Measurements from ENCODE around the gene SELP.
A peak's percentile ranks its signal among the peaks of the same experiment; 100 is the strongest.

Gene SELP

DNA sequence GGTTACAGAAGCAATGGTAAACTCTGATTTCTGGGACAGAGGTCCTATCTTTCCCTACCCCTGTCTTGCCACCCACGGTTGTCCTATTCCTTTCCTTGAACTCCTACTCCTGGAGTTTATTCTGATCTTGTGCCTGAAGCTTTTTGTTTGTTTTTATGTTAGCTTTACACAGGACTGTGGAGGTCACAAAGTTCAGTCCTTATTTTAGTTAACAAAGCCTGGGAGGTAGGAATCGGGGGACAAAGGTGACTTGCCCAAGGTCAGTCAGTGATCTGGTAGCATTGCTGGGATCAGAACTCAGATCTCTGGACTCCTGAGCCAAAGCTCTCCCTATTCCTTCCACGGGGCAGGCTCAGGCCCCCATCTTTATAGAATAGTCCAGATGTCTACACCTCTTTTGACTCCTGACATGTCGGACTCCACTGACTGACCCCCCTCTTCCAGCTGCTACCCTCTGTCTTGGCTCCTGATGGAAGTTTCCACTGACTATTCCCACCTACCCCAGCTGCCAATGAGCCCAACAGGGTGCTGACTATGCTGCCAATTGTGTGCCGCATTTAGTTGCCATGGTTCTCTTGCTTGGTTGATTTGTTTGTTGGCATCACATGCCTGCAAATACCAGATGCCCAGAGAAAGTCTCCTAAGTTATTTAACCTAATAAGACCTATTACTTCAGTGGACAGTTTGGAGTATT, 53.5 kb downstream of the SELP start:
- no peak for DNase-seq (ENCODE audit: low read depth)

DNA sequence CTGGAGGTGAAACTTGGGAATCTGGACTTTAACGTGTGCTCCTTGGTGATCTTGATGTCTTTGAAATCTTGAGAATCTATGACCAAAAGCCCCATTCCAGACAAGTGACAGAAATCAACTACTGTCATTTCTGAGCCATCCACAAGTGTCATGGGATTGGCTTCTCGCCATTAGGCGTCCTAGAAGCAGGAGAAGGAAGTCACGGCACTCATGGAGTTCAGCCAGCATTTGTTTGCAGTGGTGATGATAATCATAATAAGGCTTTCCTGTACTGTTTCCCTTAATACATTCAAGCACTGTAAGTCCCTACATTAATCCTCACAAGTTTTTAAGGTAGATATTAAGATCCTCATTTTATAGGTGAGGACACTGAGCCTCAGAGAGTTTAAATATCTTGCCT, 55.6 kb downstream of the SELP start:
- DNase-seq (ENCODE audit: low read depth): no peak

DNA sequence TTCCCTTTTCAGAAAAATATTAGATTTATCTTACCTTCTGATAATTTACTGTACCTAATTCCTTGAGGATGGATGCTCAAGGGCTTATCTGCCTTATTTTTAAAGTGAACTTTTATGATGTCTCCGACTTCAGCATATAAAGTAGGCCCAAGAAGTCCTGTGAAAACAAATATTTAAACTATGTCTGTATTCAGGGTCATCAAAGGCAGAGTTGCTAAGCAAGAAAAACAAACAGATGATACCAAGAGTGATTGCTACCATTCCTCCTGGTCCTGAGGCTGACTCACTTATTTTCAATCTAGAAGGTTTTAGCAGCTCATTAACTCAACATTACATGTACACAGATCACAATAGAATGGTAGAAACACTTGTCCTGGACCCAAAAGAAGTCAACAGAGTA, 57.7 kb downstream of the SELP start:
- DNase-seq (ENCODE audit: low read depth): no peak

DNA sequence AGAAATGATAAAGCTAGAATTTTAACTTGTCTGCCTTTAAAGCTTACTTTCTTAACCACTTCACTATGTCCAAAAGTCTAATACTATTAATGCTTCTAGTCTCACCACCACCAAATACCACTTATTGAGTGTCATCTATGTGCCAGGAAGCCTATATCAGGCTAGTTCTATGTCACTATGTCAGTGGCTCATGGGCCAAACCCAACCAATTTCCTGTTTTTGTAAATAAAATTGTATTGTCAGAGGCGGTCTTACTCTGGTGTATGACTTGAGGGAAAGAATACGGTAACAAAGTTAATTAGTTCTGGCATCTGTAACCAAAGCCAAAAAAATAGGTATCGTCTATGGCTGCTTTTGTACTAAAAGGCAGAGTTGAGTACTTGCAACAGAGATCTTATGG, 58.5 kb downstream of the SELP start:
- no peak for DNase-seq (ENCODE audit: low read depth)

DNA sequence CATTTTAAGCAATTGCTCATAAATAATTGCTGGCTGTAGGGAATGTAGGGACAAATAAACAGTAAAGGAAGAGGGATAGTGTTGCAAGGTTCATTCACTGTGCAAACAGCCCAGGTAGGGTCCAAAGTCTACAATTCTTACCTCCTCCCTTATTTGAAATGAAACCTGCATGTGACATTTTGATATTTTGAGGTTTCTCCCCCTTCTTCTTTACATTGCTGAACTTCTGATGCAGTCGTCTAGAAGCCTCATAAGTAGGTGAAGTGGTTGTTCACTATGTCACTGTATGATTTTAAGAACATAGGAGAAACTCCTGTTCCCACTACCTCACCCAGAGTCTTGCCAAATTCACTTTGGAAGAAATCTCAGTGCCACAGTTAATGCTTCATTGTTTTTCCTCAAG, 59.8 kb downstream of the SELP start:
- DNase-seq (ENCODE audit: low read depth): no peak

DNA sequence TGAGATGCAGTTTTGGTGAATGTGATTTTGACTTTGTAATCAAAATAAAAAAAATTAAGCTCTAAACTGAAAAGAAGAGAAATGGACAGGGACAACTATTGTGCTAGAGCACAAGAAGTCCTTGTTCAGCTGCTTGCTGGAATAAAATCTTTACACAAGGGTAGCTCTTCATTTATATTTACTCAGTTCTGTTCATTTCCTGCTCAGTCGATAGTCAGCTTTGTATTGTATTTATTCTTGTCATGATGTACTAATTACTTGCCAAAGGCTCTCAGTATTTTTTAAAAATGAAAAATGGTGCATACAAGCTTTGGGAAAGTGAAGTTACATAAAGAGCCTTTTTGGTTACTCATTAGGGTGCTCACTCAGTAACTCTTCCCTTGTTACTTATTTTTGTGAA, 61.4 kb downstream of the SELP start:
- DNase-seq (ENCODE audit: low read depth): no peak

DNA sequence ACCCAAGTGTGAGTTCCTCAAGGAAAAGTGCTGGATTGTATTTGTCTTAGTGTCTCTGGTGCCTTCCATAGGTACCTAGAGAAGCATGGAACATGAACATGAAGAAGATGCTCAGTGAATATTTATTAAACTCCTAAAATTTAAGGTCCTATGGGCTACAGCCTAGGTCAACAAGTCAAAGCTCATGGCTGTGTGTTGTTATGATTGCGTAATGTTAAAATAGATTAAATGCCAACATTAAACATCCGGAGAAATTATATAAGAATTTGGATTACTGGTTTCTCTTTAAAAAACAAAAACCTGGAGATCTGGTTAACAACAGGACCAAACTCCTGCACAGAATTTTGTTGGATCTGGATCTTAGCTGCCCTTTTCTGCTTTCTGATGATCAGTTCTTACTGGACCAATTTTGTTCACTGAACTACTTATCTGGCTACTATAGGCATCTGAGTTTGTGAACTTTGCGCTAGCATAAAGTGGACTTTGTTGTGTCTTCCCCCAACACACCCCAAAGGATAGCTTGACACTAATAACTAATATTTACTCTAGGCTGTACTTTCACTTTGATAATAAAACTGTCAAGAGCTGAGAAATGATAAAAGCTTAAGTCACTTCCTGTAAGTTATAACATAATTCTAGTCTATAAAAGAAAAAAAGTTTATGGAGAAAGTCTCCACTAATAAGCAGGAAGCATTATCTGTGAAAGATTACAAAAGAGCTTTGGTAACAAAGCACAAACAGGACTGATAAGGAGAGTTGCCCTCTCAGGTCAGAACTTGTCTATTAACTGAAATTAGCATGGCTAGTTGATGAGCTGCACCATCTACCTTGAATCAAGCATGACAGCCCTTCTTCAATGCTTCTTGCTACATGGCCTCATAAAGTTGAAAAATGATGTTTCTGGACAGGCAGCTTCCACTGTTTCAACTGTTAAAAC, 64.3 kb downstream of the SELP start:
- no peak for DNase-seq (ENCODE audit: low read depth)

DNA sequence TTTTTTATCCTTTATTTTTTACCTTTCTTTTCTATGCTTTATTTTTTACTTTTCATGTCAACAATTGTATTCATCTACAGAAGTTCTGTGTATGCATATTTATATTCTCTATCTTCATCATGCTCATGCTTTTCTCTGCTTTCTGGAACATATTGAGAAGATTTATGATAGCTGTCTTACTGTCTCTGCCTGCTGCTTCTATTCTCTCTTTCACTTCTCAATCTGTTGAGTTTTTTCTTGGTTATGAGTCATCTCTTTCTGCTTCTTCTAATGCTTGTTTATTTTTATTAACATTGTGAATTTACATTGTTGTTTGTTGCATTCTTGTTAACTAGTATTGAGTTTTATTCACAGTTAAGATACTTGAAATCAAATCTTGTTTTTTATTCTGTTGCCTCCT, 66.3 kb downstream of the SELP start:
- no peak for DNase-seq (ENCODE audit: low read depth)

DNA sequence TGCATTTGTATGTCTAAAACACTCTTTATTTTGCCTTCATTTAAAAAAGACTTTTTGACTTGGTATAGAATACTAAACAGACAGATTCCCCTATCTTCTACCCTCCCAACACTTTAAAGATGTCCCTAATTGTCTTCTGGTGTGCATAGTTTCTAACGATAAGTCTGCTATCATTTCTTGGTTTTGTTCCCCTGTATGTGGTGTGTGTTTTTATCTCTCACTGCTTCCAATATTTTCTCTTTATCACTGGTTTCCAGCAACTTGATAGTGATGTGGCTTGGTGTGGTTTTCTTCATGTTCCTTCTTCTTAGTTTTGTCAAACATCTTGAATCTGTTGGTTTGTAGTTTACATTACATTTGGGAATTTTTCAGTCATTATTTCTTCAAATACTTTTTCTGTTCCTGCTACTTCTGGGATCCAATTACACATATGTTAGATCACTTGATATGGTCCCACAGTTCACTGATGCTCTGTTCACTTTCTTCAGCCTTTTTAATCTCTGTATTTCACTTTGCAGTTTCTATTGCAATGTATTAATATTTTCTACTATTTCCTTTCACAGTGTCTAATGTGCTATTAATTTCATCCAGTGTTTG, 66.8 kb downstream of the SELP start:
- DNase-seq (ENCODE audit: low read depth): no peak

DNA sequence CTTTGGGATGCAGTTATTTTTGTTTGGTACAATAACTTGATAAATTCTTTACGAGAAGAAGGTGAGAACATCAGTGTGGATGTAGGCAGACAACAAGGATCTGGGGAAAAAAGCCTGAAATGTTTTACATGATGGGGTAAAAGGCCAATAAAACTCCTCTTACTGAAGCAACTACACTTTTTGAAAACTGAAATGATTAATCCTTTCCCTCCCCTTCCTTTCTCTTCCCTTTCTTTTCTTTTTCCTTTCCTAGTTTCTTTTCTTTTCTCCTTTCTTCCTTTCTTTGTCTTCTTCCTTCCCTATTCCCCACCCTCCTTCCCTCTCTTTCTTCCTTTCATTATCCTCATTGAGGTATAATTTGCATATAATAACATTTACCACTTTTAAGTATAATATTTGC, 68.2 kb downstream of the SELP start:
- DNase-seq (ENCODE audit: low read depth): no peak

DNA sequence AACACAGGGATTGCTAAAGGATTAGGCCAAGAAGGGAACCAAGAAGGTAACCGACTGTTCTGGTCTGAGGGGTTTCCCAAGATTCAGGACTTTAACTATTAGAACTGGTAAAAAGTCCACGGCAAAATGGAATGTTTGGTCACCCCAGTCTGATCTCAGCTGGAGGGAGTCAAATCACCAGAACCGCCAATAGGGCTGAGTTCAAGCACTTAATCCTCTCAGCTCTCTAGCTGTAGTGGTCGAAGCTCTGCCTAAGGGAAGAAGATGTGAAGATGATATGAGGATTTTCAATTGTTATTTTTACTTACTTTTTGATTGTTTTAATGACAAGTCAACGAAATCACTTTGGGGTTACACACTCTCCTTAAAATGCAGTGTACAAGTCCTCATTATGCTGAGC, 72.8 kb downstream of the SELP start:
- no peak for DNase-seq (ENCODE audit: low read depth)

DNA sequence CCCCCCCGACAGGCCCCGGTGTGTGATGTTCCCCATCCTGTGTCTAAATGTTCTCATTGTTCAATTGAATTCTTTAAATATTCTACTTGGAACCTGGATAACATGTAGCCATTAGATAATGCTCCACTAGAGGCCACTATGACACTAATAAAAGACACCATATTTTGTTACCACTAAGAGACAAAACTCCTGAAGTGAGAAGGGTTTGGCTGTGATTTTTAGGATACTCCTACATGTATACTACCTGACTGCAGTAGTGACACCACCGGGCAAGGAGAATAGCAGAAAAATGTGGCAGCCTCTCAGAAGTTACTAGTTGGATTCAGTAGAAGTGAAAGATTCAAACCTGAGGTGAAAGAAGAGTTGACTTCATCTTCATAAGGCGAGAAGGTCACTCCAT, 79.6 kb downstream of the SELP start:
- DNase-seq (ENCODE audit: low read depth): peak; percentile 18

DNA sequence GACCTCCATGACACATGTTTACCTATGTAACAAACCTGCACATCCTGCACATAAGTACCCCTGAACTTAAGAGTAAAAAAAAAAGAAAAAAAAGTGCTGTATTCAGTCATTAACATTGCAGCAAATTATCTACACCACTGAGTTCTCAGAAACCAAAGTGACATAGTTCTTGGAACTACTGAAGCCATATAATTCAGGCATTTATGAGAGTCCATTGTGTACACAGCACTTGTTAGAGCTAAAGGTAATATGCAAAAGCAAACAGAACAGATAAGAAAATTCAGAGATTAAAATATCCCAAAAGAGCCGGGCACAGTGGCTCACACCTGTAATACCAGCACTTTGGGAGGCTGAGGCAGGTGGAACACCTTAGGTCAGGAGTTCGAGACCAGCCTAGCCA, 81.6 kb downstream of the SELP start:
- DNase-seq (ENCODE audit: low read depth): no peak

DNA sequence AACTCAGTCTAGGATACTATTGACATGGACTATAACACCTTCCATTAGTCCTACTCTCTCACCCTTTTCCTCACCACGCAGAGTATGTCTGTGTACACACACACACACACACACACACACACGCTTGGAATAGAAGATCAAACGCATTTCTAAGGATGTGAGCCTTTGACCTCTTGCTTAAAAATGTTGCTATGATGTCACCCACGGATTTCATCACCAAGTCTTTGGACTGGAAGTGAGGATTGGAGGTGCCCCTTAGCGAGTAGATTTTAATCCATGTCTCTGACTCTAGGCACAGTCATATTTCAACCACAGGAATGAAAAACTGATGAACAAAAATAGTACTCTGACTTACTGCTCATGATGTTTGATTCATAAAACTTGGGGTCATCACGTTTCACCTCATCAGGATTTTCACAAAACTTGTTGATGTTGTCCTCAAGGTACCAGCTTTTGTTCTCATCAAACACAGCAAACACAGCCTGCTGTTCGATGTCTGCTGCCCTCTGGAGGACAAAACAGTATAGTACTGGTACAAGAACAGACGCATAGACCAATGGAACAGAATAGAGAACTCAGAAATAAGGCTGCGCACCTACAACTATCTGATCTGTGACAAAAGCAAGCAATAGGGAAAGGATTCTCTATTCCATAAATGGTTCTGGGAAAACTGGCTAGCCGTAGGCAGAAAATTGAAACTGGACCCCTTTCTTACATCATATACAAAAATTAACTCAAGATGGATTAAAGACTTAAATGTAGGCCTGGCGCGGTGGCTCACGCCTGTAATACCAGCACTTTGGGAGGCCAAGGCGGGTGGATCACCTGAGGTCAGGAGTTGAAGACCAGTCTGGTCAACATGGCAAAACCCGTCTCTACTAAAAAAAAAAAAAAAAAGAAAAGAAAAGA, 83.6 kb downstream of the SELP start:
- DNase-seq (ENCODE audit: low read depth): peak; percentile 68

DNA sequence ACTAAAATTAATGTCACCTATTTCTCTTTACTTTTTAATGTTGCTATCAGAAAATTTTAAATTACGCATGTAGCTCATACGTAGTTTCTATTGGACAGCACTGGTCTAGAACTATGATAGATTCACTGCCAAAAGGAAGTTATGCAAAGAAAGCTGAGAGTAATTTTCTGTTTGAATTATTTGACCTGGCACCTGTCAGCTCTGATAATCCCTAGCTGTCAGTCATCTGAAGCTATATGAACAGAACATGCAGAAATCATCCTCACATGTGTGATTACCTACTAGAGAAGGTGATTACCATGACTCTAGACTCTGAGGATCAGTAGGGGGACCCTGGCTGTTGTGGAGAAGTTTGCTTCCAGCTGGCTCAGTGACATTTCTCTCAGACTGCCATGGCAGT, 84.5 kb downstream of the SELP start:
- no peak for DNase-seq (ENCODE audit: low read depth)

DNA sequence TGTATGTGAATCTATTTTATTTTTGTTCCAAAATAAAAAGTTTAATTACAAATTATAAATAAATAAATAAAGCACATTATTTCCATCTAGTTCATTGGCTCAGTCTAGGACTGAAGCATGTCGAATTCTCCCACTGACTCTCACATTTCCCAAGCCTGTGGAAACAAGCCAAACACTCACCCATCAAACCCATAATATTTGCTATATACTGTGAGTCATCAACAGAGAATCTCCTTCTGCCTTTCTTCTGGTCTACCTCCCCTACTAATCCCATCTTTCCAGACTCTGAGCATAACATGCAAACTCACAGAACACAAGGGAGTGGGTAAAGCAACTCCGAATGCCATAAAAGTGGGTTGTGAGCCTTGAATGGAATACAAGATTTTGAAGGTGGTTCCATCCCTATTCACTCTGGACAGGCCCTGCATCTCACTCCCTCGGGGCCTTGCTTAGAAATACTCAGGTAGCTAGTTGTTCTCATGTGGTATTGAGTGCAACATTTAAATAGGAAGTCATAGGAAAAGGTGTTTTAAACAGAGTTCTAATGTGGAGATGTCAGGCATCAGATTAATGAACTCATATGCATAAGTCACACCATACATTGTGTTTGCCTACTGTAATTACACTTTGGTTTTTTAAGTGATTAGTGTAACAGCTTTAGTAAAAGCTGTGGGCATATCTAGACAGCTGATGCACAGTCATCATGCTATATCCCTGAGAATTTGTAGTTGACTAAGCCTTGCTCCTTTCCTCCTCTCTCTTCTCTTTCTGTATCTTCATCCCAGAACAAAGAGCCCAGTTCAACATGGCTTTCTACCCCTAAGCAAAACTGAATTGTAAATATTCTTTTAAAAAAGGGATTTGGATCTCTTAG, 90.7 kb downstream of the SELP start:
- DNase-seq (ENCODE audit: low read depth): peak; percentile 88

Measured in non-pigmented ciliary epithelial cell (primary cell).